Activated CD8-positive, alpha-beta T cell treated with anti-CD3 and anti-CD28 coated beads for 36 hours (primary cell): Measurements from ENCODE around the gene CABP7. TPM values are rescaled to one million over a fixed set of nuclear protein-coding genes. Genes with fewer than 3 reads are reported as not detected.

ENCODE experiments used
- ATAC-seq: fragments of 200-7000 bp; cut with Tn5 transposase; one replicate; pipeline ENCODE4 v1.10.0; 2021; ENCODE audit warnings: mild to moderate bottlenecking, moderate library complexity
- CTCF ChIA-PET: fragments of 350-600 bp; sonication (Branson Sonifier 250); formaldehyde crosslinking; loops from one replicate; lab custom pipeline; 2021; ENCODE audit warnings: antibody characterized with exemption; lab: Charles Lee
- POLR2A ChIA-PET: fragments of 350-600 bp; sonication (Branson Sonifier 250); formaldehyde crosslinking; loops from one replicate; lab custom pipeline; 2021; ENCODE audit warnings: antibody characterized with exemption; lab: Charles Lee
- DNase-seq: peaks from one replicate; pipeline ENCODE4 v3.0.0-alpha.2; 2020
- H3K27ac Mint-ChIP-seq: one replicate; pipeline ENCODE4 v1.8.0; 2021; ENCODE audit warnings: mild to moderate bottlenecking, mixed read lengths
- H3K27me3 Mint-ChIP-seq: one replicate; pipeline ENCODE4 v1.8.0; 2021; ENCODE audit warnings: mixed read lengths
- H3K36me3 Mint-ChIP-seq: one replicate; pipeline ENCODE4 v1.8.0; 2021; ENCODE audit warnings: low read depth, mixed read lengths
- H3K4me1 Mint-ChIP-seq: one replicate; pipeline ENCODE4 v1.8.0; 2021; ENCODE audit warnings: low read depth, mixed read lengths
- H3K4me3 Mint-ChIP-seq: one replicate; pipeline ENCODE4 v1.8.0; 2021; ENCODE audit warnings: mild to moderate bottlenecking, moderate library complexity, mixed read lengths
- H3K9me3 Mint-ChIP-seq: one replicate; pipeline ENCODE4 v1.8.0; 2021; ENCODE audit warnings: mixed read lengths
- CTCF ChIP-seq: fragments of 200-600 bp; IDR thresholded peaks from one replicate; pipeline ENCODE4 v1.8.0; 2022; ENCODE audit warnings: antibody characterized with exemption, mild to moderate bottlenecking
- intact Hi-C: fragments of 100-400 bp; cut with micrococcal nuclease; formaldehyde crosslinking; loops from one replicate; pipeline ENCODE4 v1.10.0; 2022
- total RNA-seq, 2 experiments: library from RNA; stranded (reverse); gene quantifications; one replicate each; pipeline ENCODE4 v1.2.3, GENCODE V29; 2021

CABP7 gene
- total RNA-seq, 2 experiments from 2014 or later: 0.09 TPM; not detected in 1

- no peak for ATAC-seq
- no peak for DNase-seq
- H3K4me1 Mint-ChIP-seq: peaks cover 4% of the 10 kb centered on the region
- H3K4me3 Mint-ChIP-seq: no peak overlapping the region
- intact Hi-C loops: no loop called here
- H3K27ac Mint-ChIP-seq: no peak overlapping the region
- ChIA-PET CTCF (interaction anchor here (1.1 to 2.7 kb wide), 4 partner anchors 12 to 386 kb away, joined by 3 to 14 read pairs (median 5); no protein-coding TSS in a partner anchor), POLR2A (no interaction called here)
- no peaks in the 10 kb centered on the region for H3K36me3 Mint-ChIP-seq
- H3K9me3 Mint-ChIP-seq: no peaks in the 10 kb centered on the region
- H3K27me3 Mint-ChIP-seq: peaks cover 2% of the 10 kb centered on the region
- no peak for TF ChIP-seq CTCF
These were observed 17.5 kb upstream of the CABP7 start for GRCh38 chr22:29702000-29702930.

GRCh38 chr22:29702931-29703501 lies 16.8 kb upstream of the CABP7 start:
- no peak for TF ChIP-seq CTCF
- no peak overlapping the region for H3K27ac Mint-ChIP-seq
- peaks cover 2% of the 10 kb centered on the region for H3K27me3 Mint-ChIP-seq
- peaks cover 4% of the 10 kb centered on the region for H3K4me1 Mint-ChIP-seq
- no peaks in the 10 kb centered on the region for H3K9me3 Mint-ChIP-seq
- no peak overlapping the region for H3K4me3 Mint-ChIP-seq
- CTCF ChIA-PET: interaction anchor here (2.7 kb wide), 1 partner anchor 302 kb away, joined by 14 read pairs; no protein-coding TSS in a partner anchor
- intact Hi-C loops: no loop called here
- DNase-seq: no peak
- POLR2A ChIA-PET: no interaction called here
- no peak for ATAC-seq
- H3K36me3 Mint-ChIP-seq: no peaks in the 10 kb centered on the region

- DNase-seq (no peak), ATAC-seq (no peak)
- H3K36me3 Mint-ChIP-seq: no peaks in the 10 kb centered on the region
- no peak for TF ChIP-seq CTCF
- intact Hi-C loops: no loop called here
- CTCF ChIA-PET: no interaction called here
- no peaks in the 10 kb centered on the region for H3K9me3 Mint-ChIP-seq
- peaks cover 4% of the 10 kb centered on the region for H3K4me1 Mint-ChIP-seq
- POLR2A ChIA-PET: no interaction called here
- no peak overlapping the region for H3K4me3 Mint-ChIP-seq
- peaks cover 2% of the 10 kb centered on the region for H3K27me3 Mint-ChIP-seq
- H3K27ac Mint-ChIP-seq: no peak overlapping the region
These were observed 16.1 kb upstream of the CABP7 start for GRCh38 chr22:29703569-29704195.

- Mint-ChIP-seq H3K27ac (no peak overlapping the region), H3K36me3 (no peaks in the 10 kb centered on the region), H3K9me3 (no peaks in the 10 kb centered on the region), H3K4me1 (peaks cover 4% of the 10 kb centered on the region), H3K27me3 (peaks cover 2% of the 10 kb centered on the region), H3K4me3 (no peak overlapping the region)
- intact Hi-C loops: no loop called here
- ChIA-PET POLR2A (no interaction called here), CTCF (no interaction called here)
- DNase-seq: no peak
- ATAC-seq: no peak
- TF ChIP-seq CTCF: no peak
These were observed 15.1 kb upstream of the CABP7 start for GRCh38 chr22:29704528-29705285.
